ENCODE measurements around the gene OR5M3. TPM values are rescaled to one million over a fixed set of nuclear protein-coding genes. Genes with fewer than 3 reads are reported as not detected.

Gene OR5M3
- total RNA-seq (2013): not detected
- polyA plus RNA-seq (not detected), polyA minus RNA-seq (not detected in 2 replicates), total RNA-seq (0 to 0.46 (median 0) reads per million in 11 experiments)

- H3K9ac ChIP-seq (ENCODE audit: insufficient read depth, low read length, poor library complexity, severe bottlenecking): no peak within 1 kb of the TSS
- H3K27me3 Mint-ChIP-seq (ENCODE audit: low read depth in 3 of 3): peaks cover 0 to 4% (median 0%) of the 10 kb centered on the region in 3 donors
- no peak for DNase-seq
- H2AFZ ChIP-seq (ENCODE audit: insufficient read depth, low read depth, low read length, poor library complexity, severe bottlenecking): no peak within 1 kb of the TSS
- no CpG with 5 or more reads among the region's 6 CpGs for WGBS (ENCODE audit: insufficient coverage)
- H3K4me1 Mint-ChIP-seq: no peaks in the 10 kb centered on the region
- intact Hi-C loops (cut with micrococcal nuclease): no loop called here
- peaks cover 0 to 2% (median 0%) of the 10 kb centered on the region in 7 donors for H3K9me3 Mint-ChIP-seq
- no peak within 1 kb of the TSS for H3K4me2 ChIP-seq (replicated peaks; ENCODE audit: extremely low read depth, low read length, poor library complexity, severe bottlenecking)
- no peaks in the 10 kb centered on the region for H3K9me3 ChIP-seq (replicated peaks in 1 of 2; ENCODE audit: control insufficient read depth in 1 of 2, insufficient read depth in 1 of 2, low read length in 2 of 2)
- H3K27ac Mint-ChIP-seq: no peak within 1 kb of the TSS
- no peak within 1 kb of the TSS for H3K4me3 Mint-ChIP-seq
- TF ChIP-seq, protein P1, sequence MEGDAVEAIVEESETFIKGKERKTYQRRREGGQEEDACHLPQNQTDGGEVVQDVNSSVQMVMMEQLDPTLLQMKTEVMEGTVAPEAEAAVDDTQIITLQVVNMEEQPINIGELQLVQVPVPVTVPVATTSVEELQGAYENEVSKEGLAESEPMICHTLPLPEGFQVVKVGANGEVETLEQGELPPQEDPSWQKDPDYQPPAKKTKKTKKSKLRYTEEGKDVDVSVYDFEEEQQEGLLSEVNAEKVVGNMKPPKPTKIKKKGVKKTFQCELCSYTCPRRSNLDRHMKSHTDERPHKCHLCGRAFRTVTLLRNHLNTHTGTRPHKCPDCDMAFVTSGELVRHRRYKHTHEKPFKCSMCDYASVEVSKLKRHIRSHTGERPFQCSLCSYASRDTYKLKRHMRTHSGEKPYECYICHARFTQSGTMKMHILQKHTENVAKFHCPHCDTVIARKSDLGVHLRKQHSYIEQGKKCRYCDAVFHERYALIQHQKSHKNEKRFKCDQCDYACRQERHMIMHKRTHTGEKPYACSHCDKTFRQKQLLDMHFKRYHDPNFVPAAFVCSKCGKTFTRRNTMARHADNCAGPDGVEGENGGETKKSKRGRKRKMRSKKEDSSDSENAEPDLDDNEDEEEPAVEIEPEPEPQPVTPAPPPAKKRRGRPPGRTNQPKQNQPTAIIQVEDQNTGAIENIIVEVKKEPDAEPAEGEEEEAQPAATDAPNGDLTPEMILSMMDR (IDR thresholded peaks at IDR 0.05): no peak
- H3K27me3 ChIP-seq (ENCODE audit: control insufficient read depth in 2 of 2, insufficient read depth in 2 of 2, low read length in 2 of 2): no peaks in the 10 kb centered on the region
- H3K36me3 ChIP-seq (replicated peaks in 1 of 2; ENCODE audit: control insufficient read depth in 1 of 2, insufficient read depth in 2 of 2, low read length in 2 of 2): no peaks in the 10 kb centered on the region
- H3K36me3 Mint-ChIP-seq: no peaks in the 10 kb centered on the region
- H3K4me3 ChIP-seq (replicated peaks in 1 of 3; ENCODE audit: low read depth in 2 of 3, low read length in 3 of 3): no peak within 1 kb of the TSS
- no peak within 1 kb of the TSS for H3K27ac ChIP-seq (ENCODE audit: low read depth in 1 of 2, low read length in 2 of 2)
- no peaks in the 10 kb centered on the region for H4K20me1 ChIP-seq (ENCODE audit: insufficient read depth, low read length)
- no peaks in the 10 kb centered on the region for H3K4me1 ChIP-seq (ENCODE audit: control insufficient read depth in 1 of 2, insufficient read depth in 2 of 2, low read length in 2 of 2)
- H3K79me2 ChIP-seq (ENCODE audit: insufficient read depth, low read length): no peaks in the 10 kb centered on the region
Measured at GRCh38 chr11:56473252-56473651, at the start of gene OR5M3. OR5M3 (minus strand) TSS chr11:56473352; CDS start chr11:56470497, 2,855 bp downstream.

DNA sequence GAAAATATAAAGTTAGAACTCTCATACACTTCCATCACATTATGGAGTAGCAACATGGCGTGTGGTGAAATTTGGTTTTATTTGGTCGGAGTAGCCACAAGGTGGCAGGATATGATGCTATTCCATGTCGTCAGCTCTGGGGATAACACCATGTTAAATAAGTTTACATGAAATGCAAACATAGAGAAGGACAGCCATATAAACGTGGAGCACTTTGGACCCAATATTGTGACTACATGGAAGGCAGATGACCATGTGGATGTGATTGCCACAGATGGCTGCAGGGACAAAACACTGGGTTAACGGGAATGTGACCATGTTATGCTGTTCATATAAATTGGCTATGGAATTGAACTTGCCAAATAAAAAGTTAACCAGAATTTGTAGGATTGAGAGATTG, 48.9 kb upstream of the OR5M3 start:
- intact Hi-C loops (cut with micrococcal nuclease): no loop called here

More for the DNA sequence above, 48.9 kb upstream of the OR5M3 start:
- no peak for DNase-seq
- H2AFZ ChIP-seq (ENCODE audit: insufficient read depth, low read depth, low read length, poor library complexity, severe bottlenecking): no peak overlapping the region
- H3K4me1 ChIP-seq (ENCODE audit: control insufficient read depth in 1 of 2, insufficient read depth in 2 of 2, low read length in 2 of 2): no peaks in the 10 kb centered on the region
- TF ChIP-seq, protein P1 (IDR thresholded peaks at IDR 0.05): no peak
- H3K27me3 Mint-ChIP-seq (ENCODE audit: low read depth in 3 of 3): no peaks in the 10 kb centered on the region
- H3K36me3 Mint-ChIP-seq: no peaks in the 10 kb centered on the region
- H3K27ac ChIP-seq (ENCODE audit: low read depth in 1 of 2, low read length in 2 of 2): no peak overlapping the region
- WGBS (ENCODE audit: insufficient coverage): 50% methylated on average over 4 of the region's 5 CpGs
- peaks cover 0 to 4% (median 0%) of the 10 kb centered on the region in 7 donors for H3K9me3 Mint-ChIP-seq
- no peaks in the 10 kb centered on the region for H3K36me3 ChIP-seq (replicated peaks in 1 of 2; ENCODE audit: control insufficient read depth in 1 of 2, insufficient read depth in 2 of 2, low read length in 2 of 2)
- H4K20me1 ChIP-seq (ENCODE audit: insufficient read depth, low read length): no peaks in the 10 kb centered on the region
- H3K4me2 ChIP-seq (replicated peaks; ENCODE audit: extremely low read depth, low read length, poor library complexity, severe bottlenecking): no peak overlapping the region
- H3K4me3 ChIP-seq (replicated peaks in 1 of 3; ENCODE audit: low read depth in 2 of 3, low read length in 3 of 3): no peak overlapping the region
- no peak overlapping the region for H3K9ac ChIP-seq (ENCODE audit: insufficient read depth, low read length, poor library complexity, severe bottlenecking)
- H3K27me3 ChIP-seq (ENCODE audit: control insufficient read depth in 2 of 2, insufficient read depth in 2 of 2, low read length in 2 of 2): no peaks in the 10 kb centered on the region
- no peak overlapping the region for H3K4me3 Mint-ChIP-seq
- no peaks in the 10 kb centered on the region for H3K4me1 Mint-ChIP-seq
- no peak overlapping the region for H3K27ac Mint-ChIP-seq
- peaks cover 0 to 3% of the 10 kb centered on the region in 2 donors for H3K9me3 ChIP-seq (replicated peaks in 1 of 2; ENCODE audit: control insufficient read depth in 1 of 2, insufficient read depth in 1 of 2, low read length in 2 of 2)
- no peaks in the 10 kb centered on the region for H3K79me2 ChIP-seq (ENCODE audit: insufficient read depth, low read length)
